ENCODE results near the gene RAI1.

GRCh38 chr17:17748604-17749003, 67.3 kb downstream of the RAI1 start:
- TF ChIP-seq, protein P1, sequence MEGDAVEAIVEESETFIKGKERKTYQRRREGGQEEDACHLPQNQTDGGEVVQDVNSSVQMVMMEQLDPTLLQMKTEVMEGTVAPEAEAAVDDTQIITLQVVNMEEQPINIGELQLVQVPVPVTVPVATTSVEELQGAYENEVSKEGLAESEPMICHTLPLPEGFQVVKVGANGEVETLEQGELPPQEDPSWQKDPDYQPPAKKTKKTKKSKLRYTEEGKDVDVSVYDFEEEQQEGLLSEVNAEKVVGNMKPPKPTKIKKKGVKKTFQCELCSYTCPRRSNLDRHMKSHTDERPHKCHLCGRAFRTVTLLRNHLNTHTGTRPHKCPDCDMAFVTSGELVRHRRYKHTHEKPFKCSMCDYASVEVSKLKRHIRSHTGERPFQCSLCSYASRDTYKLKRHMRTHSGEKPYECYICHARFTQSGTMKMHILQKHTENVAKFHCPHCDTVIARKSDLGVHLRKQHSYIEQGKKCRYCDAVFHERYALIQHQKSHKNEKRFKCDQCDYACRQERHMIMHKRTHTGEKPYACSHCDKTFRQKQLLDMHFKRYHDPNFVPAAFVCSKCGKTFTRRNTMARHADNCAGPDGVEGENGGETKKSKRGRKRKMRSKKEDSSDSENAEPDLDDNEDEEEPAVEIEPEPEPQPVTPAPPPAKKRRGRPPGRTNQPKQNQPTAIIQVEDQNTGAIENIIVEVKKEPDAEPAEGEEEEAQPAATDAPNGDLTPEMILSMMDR (conservative IDR thresholded peaks at IDR 0.05; ENCODE audit: low read depth in 2 of 2): no peak
- no peak for TF ChIP-seq POLR2AphosphoS5 (IDR thresholded peaks at IDR 0.05; ENCODE audit: low read depth)
- no peak for TF ChIP-seq JUNB (IDR thresholded peaks at IDR 0.05; ENCODE audit: unreplicated experiment)
- no peak for TF ChIP-seq EZH2 (IDR thresholded peaks at IDR 0.05; ENCODE audit: low read depth, unreplicated experiment)
- TF ChIP-seq EZH2phosphoT487 (IDR thresholded peaks at IDR 0.05; ENCODE audit: unreplicated experiment): no peak
- no peak for TF ChIP-seq ETS1 (IDR thresholded peaks at IDR 0.05)
- no peak for TF ChIP-seq CREB1 (CRISPR knock-in tag; IDR thresholded peaks at IDR 0.05; ENCODE audit: low read depth)
- TF ChIP-seq NANOG (IDR thresholded peaks at IDR 0.05; ENCODE audit: borderline replicate concordance): no peak
- no peak for TF ChIP-seq REST (IDR thresholded peaks at IDR 0.05; ENCODE audit: unreplicated experiment)
- TF ChIP-seq STAT1 (IDR thresholded peaks at IDR 0.05; ENCODE audit: unreplicated experiment): no peak
- TF ChIP-seq ZNF114 (CRISPR knock-in tag; IDR thresholded peaks at IDR 0.05): no peak
- TF ChIP-seq, protein P2, sequence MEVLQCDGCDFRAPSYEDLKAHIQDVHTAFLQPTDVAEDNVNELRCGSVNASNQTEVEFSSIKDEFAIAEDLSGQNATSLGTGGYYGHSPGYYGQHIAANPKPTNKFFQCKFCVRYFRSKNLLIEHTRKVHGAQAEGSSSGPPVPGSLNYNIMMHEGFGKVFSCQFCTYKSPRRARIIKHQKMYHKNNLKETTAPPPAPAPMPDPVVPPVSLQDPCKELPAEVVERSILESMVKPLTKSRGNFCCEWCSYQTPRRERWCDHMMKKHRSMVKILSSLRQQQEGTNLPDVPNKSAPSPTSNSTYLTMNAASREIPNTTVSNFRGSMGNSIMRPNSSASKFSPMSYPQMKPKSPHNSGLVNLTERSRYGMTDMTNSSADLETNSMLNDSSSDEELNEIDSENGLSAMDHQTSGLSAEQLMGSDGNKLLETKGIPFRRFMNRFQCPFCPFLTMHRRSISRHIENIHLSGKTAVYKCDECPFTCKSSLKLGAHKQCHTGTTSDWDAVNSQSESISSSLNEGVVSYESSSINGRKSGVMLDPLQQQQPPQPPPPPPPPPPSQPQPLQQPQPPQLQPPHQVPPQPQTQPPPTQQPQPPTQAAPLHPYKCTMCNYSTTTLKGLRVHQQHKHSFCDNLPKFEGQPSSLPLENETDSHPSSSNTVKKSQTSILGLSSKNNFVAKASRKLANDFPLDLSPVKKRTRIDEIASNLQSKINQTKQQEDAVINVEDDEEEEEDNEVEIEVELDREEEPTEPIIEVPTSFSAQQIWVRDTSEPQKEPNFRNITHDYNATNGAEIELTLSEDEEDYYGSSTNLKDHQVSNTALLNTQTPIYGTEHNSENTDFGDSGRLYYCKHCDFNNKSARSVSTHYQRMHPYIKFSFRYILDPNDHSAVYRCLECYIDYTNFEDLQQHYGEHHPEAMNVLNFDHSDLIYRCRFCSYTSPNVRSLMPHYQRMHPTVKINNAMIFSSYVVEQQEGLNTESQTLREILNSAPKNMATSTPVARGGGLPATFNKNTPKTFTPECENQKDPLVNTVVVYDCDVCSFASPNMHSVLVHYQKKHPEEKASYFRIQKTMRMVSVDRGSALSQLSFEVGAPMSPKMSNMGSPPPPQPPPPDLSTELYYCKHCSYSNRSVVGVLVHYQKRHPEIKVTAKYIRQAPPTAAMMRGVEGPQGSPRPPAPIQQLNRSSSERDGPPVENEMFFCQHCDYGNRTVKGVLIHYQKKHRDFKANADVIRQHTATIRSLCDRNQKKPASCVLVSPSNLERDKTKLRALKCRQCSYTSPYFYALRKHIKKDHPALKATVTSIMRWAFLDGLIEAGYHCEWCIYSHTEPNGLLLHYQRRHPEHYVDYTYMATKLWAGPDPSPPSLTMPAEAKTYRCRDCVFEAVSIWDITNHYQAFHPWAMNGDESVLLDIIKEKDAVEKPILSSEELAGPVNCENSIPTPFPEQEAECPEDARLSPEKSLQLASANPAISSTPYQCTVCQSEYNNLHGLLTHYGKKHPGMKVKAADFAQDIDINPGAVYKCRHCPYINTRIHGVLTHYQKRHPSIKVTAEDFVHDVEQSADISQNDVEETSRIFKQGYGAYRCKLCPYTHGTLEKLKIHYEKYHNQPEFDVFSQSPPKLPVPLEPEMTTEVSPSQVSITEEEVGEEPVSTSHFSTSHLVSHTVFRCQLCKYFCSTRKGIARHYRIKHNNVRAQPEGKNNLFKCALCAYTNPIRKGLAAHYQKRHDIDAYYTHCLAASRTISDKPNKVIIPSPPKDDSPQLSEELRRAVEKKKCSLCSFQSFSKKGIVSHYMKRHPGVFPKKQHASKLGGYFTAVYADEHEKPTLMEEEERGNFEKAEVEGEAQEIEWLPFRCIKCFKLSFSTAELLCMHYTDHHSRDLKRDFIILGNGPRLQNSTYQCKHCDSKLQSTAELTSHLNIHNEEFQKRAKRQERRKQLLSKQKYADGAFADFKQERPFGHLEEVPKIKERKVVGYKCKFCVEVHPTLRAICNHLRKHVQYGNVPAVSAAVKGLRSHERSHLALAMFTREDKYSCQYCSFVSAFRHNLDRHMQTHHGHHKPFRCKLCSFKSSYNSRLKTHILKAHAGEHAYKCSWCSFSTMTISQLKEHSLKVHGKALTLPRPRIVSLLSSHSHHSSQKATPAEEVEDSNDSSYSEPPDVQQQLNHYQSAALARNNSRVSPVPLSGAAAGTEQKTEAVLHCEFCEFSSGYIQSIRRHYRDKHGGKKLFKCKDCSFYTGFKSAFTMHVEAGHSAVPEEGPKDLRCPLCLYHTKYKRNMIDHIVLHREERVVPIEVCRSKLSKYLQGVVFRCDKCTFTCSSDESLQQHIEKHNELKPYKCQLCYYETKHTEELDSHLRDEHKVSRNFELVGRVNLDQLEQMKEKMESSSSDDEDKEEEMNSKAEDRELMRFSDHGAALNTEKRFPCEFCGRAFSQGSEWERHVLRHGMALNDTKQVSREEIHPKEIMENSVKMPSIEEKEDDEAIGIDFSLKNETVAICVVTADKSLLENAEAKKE (CRISPR knock-in tag; IDR thresholded peaks at IDR 0.05): no peak

Data from GM23338 (cell line).